ENCODE data around the gene BRD9. TPM values are rescaled to one million over a fixed set of nuclear protein-coding genes. Genes with fewer than 3 reads are reported as not detected.

BRD9 gene
- total and polyA plus RNA-seq, 9 of the 15 experiments (the other 6 are each of a cell fraction or from before 2014, with no cell fraction given): 2.4 to 68.7 (median 44.9) TPM

- TF ChIP-seq USF2 (CRISPR knock-in tag; IDR thresholded peaks at IDR 0.05): no peak
- TF ChIP-seq RAD21 (CRISPR knock-in tag; conservative IDR thresholded peaks at IDR 0.05 in 1 of 2, IDR thresholded peaks at IDR 0.05 in 1 of 2): no peak
- no peak for TF ChIP-seq TFAM (CRISPR knock-in tag; conservative IDR thresholded peaks at IDR 0.05)
- no peak for TF ChIP-seq FOXM1 (IDR thresholded peaks at IDR 0.05; ENCODE audit: low read depth)
- TF ChIP-seq FOXM1 (CRISPR knock-in tag; IDR thresholded peaks at IDR 0.05; ENCODE audit: low read depth): no peak
- no peak for TF ChIP-seq HDAC3 (IDR thresholded peaks at IDR 0.05; ENCODE audit: borderline replicate concordance, partially characterized antibody)
- TF ChIP-seq KDM1A (IDR thresholded peaks at IDR 0.05): no peak
- TF ChIP-seq ZNF696 (CRISPR knock-in tag; conservative IDR thresholded peaks at IDR 0.05): no peak
- no peak for TF ChIP-seq FOXJ3 (CRISPR knock-in tag; IDR thresholded peaks at IDR 0.05)
Observed at GRCh38 chr5:902129-902916, 9.7 kb upstream of the BRD9 start (continued).

GRCh38 chr5:900781-901180 is 8.2 kb upstream of the BRD9 start:
- no peaks in the 10 kb centered on the region for H4K20me1 ChIP-seq (replicated peaks; ENCODE audit: control insufficient read depth, insufficient read depth, low read length)
- BruUV-seq (replicated peaks): no TSS peak
- ChIA-PET CTCF (ENCODE audit: low intra/inter-chr PET ratio) (no interaction called here), POLR2A (interaction anchor here (1.0 to 2.1 kb wide), 5 partner anchors 8 to 45 kb away, joined by 3 to 5 read pairs (median 3); partner anchors contain the start of genes BRD9 and TRIP13)
- no peaks in the 10 kb centered on the region for H3K9me1 ChIP-seq (ENCODE audit: control insufficient read depth, insufficient read depth, low read length)
- no peak overlapping the region for H3K27ac ChIP-seq (ENCODE audit: extremely low read depth, low read depth, low read length)
- in situ Hi-C loops (cut with MboI) (no loop called here), intact Hi-C loops (cut with micrococcal nuclease) (no loop called here)
- no peaks in the 10 kb centered on the region for H3K9me3 ChIP-seq (replicated peaks; ENCODE audit: control insufficient read depth, insufficient read depth, low read depth, low read length)
- ATAC-seq (no peak), FAIRE-seq (no peak), DNase-seq (ENCODE audit: extremely low read depth in 1 of 4, low spot score in 3 of 4) (no peak)
- no peak overlapping the region for H2AFZ ChIP-seq (ENCODE audit: low read depth, low read length)
- H3K4me2 ChIP-seq (ENCODE audit: insufficient read depth, low read length): no peak overlapping the region
- peaks cover 7% of the 10 kb centered on the region; the same call in 1 of the 3 replicates for H3K79me2 ChIP-seq (ENCODE audit: control insufficient read depth, insufficient read depth, low read length)
- WGBS (ENCODE audit: insufficient coverage, low coverage, missing lambda C conversion rate): 76% methylated on average over 4 of the region's 4 CpGs
- no peak overlapping the region for H3K4me3 ChIP-seq
- H3K9ac ChIP-seq (ENCODE audit: insufficient read depth in 1 of 2, low read depth in 2 of 2, low read length in 2 of 2): no peak overlapping the region
- no peaks in the 10 kb centered on the region for H3K27me3 ChIP-seq (ENCODE audit: control insufficient read depth in 2 of 2, insufficient read depth in 2 of 2, low read length in 2 of 2)
- no peaks in the 10 kb centered on the region for H3K4me1 ChIP-seq (replicated peaks in 1 of 2; ENCODE audit: control insufficient read depth in 2 of 2, insufficient read depth in 2 of 2, low read length in 2 of 2)
- peak; percentile 19; the same call in 1 of the 2 replicates for TF ChIP-seq NFE2 (IDR thresholded peaks at IDR 0.05; ENCODE audit: low read depth)
- no peak for TF ChIP-seq DEAF1 (CRISPR knock-in tag; IDR thresholded peaks at IDR 0.05)
- TF ChIP-seq CREB3L1 (IDR thresholded peaks at IDR 0.05; ENCODE audit: borderline replicate concordance, low read depth): no peak
- no peak for TF ChIP-seq RB1 (IDR thresholded peaks at IDR 0.05; ENCODE audit: low read depth)
- TF ChIP-seq MAFG (tag; conservative IDR thresholded peaks at IDR 0.05): peak; percentile 47; the same call in 1 of the 2 replicates
- TF ChIP-seq RBM39 (optimal IDR thresholded peaks at IDR 0.05; ENCODE audit: low read depth, low read length): no peak
- TF ChIP-seq PHTF2 (CRISPR knock-in tag; IDR thresholded peaks at IDR 0.05): no peak
- peaks cover 70% of the 10 kb centered on the region for H3K36me3 ChIP-seq (ENCODE audit: control insufficient read depth, insufficient read depth, low read length)

Data from K562 (cell line).